HepG2 (cell line): ENCODE measurements around the gene ZDHHC6. TPM values are rescaled to one million over a fixed set of nuclear protein-coding genes. Genes with fewer than 3 reads are reported as not detected.
A peak's percentile ranks its signal among the peaks of the same experiment; 100 is the strongest.

Source experiments
- ADNP ChIP-seq: sonication (generic); formaldehyde crosslinking; IDR thresholded peaks from 2 replicates; pipeline ENCODE4 v1.4.0; 2020; ENCODE audit warnings: missing genetic modification reagents
- CCAR2 ChIP-seq: fragments of 200-400 bp; formaldehyde crosslinking; optimal IDR thresholded peaks from 2 replicates; pipeline ENCODE3; 2018; ENCODE audit warnings: low read depth, mild to moderate bottlenecking, low read length, moderate library complexity
- DNMT3B ChIP-seq: conservative IDR thresholded peaks from 2 replicates; pipeline ENCODE4 v1.6.1; 2016; ENCODE audit warnings: missing biosample characterization, control low read depth
- FOXC1 ChIP-seq: sonication (generic); formaldehyde crosslinking; IDR thresholded peaks from 2 replicates; pipeline ENCODE4 v1.8.0; 2022; ENCODE audit warnings: mild to moderate bottlenecking, missing genetic modification reagents, borderline replicate concordance
- HHEX ChIP-seq: IDR thresholded peaks from 2 replicates; pipeline ENCODE4 v1.6.1; 2016; ENCODE audit warnings: control low read depth
- HNF4G ChIP-seq, 2 experiments: sonication (generic) in 1 of 2; formaldehyde crosslinking in 1 of 2; IDR thresholded peaks; 2 replicates each; pipeline versions ENCODE4 v1.4.0 to v1.6.1; 2011 to 2020; ENCODE audit warnings: borderline replicate concordance in 2 of 2, low read depth in 2 of 2, mild to moderate bottlenecking in 2 of 2, low read length in 1 of 2, missing genetic modification reagents in 1 of 2, moderate library complexity in 1 of 2
- MEF2D ChIP-seq: sonication (generic); formaldehyde crosslinking; IDR thresholded peaks from 2 replicates; pipeline ENCODE4 v1.5.1; 2020; ENCODE audit warnings: mild to moderate bottlenecking, missing genetic modification reagents
- POLR2A ChIP-seq, 2 experiments: IDR thresholded peaks; 2 replicates each; pipeline ENCODE4 v1.6.1; 2011; ENCODE audit warnings: low read depth in 2 of 2, low read length in 2 of 2, mild to moderate bottlenecking in 1 of 2, moderate library complexity in 1 of 2; ENCODE audit not compliant: insufficient read depth in 1 of 2
- POLR2G ChIP-seq: fragments of 200-400 bp; formaldehyde crosslinking; IDR thresholded peaks from 2 replicates; pipeline ENCODE4 v1.6.1; 2018; ENCODE audit warnings: mild to moderate bottlenecking, low read depth, low read length, moderate library complexity
- RBM22 ChIP-seq: fragments of 200-400 bp; formaldehyde crosslinking; optimal IDR thresholded peaks from 2 replicates; pipeline ENCODE3; 2017; ENCODE audit warnings: mild to moderate bottlenecking, low read length, moderate library complexity
- RFX5 ChIP-seq: IDR thresholded peaks from 2 replicates; pipeline ENCODE4 v1.6.1; 2011; ENCODE audit warnings: low read depth, low read length, improper control_type of control experiment
- SSRP1 ChIP-seq: IDR thresholded peaks from 2 replicates; pipeline ENCODE4 v1.6.1; 2016; ENCODE audit warnings: control low read depth
- ZNF124 ChIP-seq: sonication (generic); formaldehyde crosslinking; IDR thresholded peaks from 2 replicates; pipeline ENCODE4 v1.4.0; 2020; ENCODE audit warnings: missing genetic modification reagents
- ZNF260 ChIP-seq: sonication (generic); formaldehyde crosslinking; IDR thresholded peaks from 2 replicates; pipeline ENCODE4 v1.4.0; 2020; ENCODE audit warnings: missing genetic modification reagents, low read depth, mild to moderate bottlenecking, borderline replicate concordance
- ZNF354B ChIP-seq: sonication (generic); formaldehyde crosslinking; IDR thresholded peaks from 2 replicates; pipeline ENCODE4 v1.8.0; 2022; ENCODE audit warnings: mild to moderate bottlenecking, missing genetic modification reagents
- ZNF614 ChIP-seq: IDR thresholded peaks from 2 replicates; pipeline ENCODE4 v1.6.1; 2018; ENCODE audit warnings: missing biosample characterization, missing genetic modification reagents, inconsistent platforms, borderline replicate concordance
- ZNF615 ChIP-seq: sonication (generic); formaldehyde crosslinking; IDR thresholded peaks from 2 replicates; pipeline ENCODE4 v1.5.0; 2020; ENCODE audit warnings: mild to moderate bottlenecking, missing genetic modification reagents, borderline replicate concordance
- ZNF768 ChIP-seq: sonication (generic); formaldehyde crosslinking; IDR thresholded peaks from 2 replicates; pipeline ENCODE4 v1.4.0; 2020; ENCODE audit warnings: missing genetic modification reagents
- polyA plus RNA-seq, 8 experiments: library from polyadenylated mRNA; depleted of rRNA in 3 of 8; stranded (reverse) in 7 of 8; unstranded in 1 of 8; fragments of >200 nt; fragmentation: Illumina TruSeq in 4 of 8; extraction: Trizol in 4 of 8; gene quantifications; 2 replicates each; pipeline versions ENCODE4 v1.2.1 to v1.2.3, GENCODE V29; 2011 to 2016; ENCODE audit warnings: low read depth in 4 of 8, missing spikeins in 1 of 8, mixed read lengths in 1 of 8; ENCODE audit not compliant: insufficient read depth in 1 of 8
- total RNA-seq, 5 experiments: library from RNA; depleted of rRNA; stranded (reverse); fragments of >200 nt; fragmentation: Illumina TruSeq; extraction: Trizol; gene quantifications; 2 replicates each; pipeline ENCODE4 v1.2.3, GENCODE V29; 2016; ENCODE audit warnings: low read depth in 1 of 5
- TF ChIP-seq, protein P1 (sequence below): sonication (generic); formaldehyde crosslinking; IDR thresholded peaks from 2 replicates; pipeline ENCODE4 v1.8.1; 2023; ENCODE audit warnings: missing genetic modification reagents, mild to moderate bottlenecking, borderline replicate concordance
- TF ChIP-seq, protein P2 (sequence below): sonication (generic); formaldehyde crosslinking; IDR thresholded peaks from 2 replicates; pipeline ENCODE4 v1.4.0; 2020; ENCODE audit warnings: missing genetic modification reagents, borderline replicate concordance
- TF ChIP-seq, protein P3 (sequence below): IDR thresholded peaks from 2 replicates; pipeline ENCODE4 v1.6.1; 2016; ENCODE audit warnings: missing genetic modification reagents, missing compliant biosample characterization
- TF ChIP-seq, protein P4 (sequence below): sonication (generic); formaldehyde crosslinking; IDR thresholded peaks from 2 replicates; pipeline ENCODE4 v1.4.0; 2020; ENCODE audit warnings: missing genetic modification reagents
- TF ChIP-seq, protein P5 (sequence below): IDR thresholded peaks from 2 replicates; pipeline ENCODE4 v1.6.1; 2012; ENCODE audit warnings: low read length, improper control_type of control experiment

ZDHHC6 gene
- total and polyA plus RNA-seq, 2 of the 13 experiments (the other 11 are each of a cell fraction or from before 2014, with no cell fraction given): 20.9 to 49.4 TPM

DNA sequence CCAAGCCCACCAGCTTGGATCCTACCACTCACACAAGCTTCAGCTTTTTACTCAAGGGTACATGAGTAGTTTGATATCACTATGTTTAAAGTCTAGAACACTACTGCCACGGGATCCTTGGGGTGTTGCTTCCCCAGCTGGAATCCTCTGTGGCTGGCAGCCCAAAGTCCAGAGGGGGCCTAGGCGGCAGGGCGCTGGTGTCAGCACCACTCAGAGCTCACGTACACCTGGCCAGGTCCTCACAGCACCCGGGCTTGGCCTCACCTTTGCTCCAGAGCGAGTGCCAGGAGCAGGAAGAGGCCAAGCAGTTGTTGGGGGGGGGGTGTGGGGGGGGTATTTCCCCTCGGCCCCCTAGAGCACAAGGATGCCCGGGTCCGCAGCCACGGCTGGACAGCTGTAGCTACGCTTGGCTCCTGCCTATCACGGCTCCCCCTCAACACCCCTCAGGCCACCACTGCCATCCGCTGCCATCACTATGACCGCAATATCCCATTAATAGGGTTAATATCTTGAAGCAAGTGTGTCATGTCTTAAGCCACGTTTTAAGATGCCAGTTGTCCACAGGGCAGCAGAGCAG is 17.0 kb downstream of the ZDHHC6 start (continued):
- TF ChIP-seq CCAR2 (peak; percentile 52), POLR2G (peak; percentile 58), MEF2D (CRISPR knock-in tag) (no peak), ZNF615 (CRISPR knock-in tag) (no peak), RFX5 (no peak), RBM22 (peak; percentile 8), DNMT3B (no peak), ZNF124 (no peak), ADNP (CRISPR knock-in tag) (no peak), POLR2A (IDR thresholded peaks at IDR 0.05; ENCODE audit: insufficient read depth in 1 of 2, low read depth in 2 of 2, low read length in 2 of 2) (no peak), ZNF260 (CRISPR knock-in tag) (no peak), FOXC1 (CRISPR knock-in tag) (no peak), ZNF614 (CRISPR knock-in tag) (no peak), ZNF354B (CRISPR knock-in tag) (no peak), HHEX (CRISPR knock-in tag) (no peak), ZNF768 (CRISPR knock-in tag) (peak; percentile 52; the same call in 1 of the 2 replicates), HNF4G (IDR thresholded peaks at IDR 0.05; ENCODE audit: borderline replicate concordance, low read depth, low read length) (peak; percentile 20; the same call in 1 of the 2 replicates), HNF4G (CRISPR knock-in tag; IDR thresholded peaks at IDR 0.05; ENCODE audit: borderline replicate concordance, low read depth) (no peak), SSRP1 (CRISPR knock-in tag) (no peak)
- TF ChIP-seq, protein P1, sequence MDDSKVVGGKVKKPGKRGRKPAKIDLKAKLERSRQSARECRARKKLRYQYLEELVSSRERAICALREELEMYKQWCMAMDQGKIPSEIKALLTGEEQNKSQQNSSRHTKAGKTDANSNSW (CRISPR knock-in tag): no peak
- TF ChIP-seq, protein P2, sequence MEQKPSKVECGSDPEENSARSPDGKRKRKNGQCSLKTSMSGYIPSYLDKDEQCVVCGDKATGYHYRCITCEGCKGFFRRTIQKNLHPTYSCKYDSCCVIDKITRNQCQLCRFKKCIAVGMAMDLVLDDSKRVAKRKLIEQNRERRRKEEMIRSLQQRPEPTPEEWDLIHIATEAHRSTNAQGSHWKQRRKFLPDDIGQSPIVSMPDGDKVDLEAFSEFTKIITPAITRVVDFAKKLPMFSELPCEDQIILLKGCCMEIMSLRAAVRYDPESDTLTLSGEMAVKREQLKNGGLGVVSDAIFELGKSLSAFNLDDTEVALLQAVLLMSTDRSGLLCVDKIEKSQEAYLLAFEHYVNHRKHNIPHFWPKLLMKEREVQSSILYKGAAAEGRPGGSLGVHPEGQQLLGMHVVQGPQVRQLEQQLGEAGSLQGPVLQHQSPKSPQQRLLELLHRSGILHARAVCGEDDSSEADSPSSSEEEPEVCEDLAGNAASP (CRISPR knock-in tag): no peak
- TF ChIP-seq, protein P3, sequence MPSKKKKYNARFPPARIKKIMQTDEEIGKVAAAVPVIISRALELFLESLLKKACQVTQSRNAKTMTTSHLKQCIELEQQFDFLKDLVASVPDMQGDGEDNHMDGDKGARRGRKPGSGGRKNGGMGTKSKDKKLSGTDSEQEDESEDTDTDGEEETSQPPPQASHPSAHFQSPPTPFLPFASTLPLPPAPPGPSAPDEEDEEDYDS (CRISPR knock-in tag): no peak
- TF ChIP-seq, protein P4, sequence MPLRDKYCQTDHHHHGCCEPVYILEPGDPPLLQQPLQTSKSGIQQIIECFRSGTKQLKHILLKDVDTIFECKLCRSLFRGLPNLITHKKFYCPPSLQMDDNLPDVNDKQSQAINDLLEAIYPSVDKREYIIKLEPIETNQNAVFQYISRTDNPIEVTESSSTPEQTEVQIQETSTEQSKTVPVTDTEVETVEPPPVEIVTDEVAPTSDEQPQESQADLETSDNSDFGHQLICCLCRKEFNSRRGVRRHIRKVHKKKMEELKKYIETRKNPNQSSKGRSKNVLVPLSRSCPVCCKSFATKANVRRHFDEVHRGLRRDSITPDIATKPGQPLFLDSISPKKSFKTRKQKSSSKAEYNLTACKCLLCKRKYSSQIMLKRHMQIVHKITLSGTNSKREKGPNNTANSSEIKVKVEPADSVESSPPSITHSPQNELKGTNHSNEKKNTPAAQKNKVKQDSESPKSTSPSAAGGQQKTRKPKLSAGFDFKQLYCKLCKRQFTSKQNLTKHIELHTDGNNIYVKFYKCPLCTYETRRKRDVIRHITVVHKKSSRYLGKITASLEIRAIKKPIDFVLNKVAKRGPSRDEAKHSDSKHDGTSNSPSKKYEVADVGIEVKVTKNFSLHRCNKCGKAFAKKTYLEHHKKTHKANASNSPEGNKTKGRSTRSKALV (CRISPR knock-in tag): no peak
- TF ChIP-seq, protein P5, sequence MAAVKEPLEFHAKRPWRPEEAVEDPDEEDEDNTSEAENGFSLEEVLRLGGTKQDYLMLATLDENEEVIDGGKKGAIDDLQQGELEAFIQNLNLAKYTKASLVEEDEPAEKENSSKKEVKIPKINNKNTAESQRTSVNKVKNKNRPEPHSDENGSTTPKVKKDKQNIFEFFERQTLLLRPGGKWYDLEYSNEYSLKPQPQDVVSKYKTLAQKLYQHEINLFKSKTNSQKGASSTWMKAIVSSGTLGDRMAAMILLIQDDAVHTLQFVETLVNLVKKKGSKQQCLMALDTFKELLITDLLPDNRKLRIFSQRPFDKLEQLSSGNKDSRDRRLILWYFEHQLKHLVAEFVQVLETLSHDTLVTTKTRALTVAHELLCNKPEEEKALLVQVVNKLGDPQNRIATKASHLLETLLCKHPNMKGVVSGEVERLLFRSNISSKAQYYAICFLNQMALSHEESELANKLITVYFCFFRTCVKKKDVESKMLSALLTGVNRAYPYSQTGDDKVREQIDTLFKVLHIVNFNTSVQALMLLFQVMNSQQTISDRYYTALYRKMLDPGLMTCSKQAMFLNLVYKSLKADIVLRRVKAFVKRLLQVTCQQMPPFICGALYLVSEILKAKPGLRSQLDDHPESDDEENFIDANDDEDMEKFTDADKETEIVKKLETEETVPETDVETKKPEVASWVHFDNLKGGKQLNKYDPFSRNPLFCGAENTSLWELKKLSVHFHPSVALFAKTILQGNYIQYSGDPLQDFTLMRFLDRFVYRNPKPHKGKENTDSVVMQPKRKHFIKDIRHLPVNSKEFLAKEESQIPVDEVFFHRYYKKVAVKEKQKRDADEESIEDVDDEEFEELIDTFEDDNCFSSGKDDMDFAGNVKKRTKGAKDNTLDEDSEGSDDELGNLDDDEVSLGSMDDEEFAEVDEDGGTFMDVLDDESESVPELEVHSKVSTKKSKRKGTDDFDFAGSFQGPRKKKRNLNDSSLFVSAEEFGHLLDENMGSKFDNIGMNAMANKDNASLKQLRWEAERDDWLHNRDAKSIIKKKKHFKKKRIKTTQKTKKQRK: no peak
